H9 (cell line): ENCODE data around the gene COL27A1. TPM values are rescaled to one million over a fixed set of nuclear protein-coding genes. Genes with fewer than 3 reads are reported as not detected.

ENCODE experiments used
- DNase-seq: peaks from one replicate; pipeline ENCODE4 v3.0.0-alpha.2; 2017
- H2AFZ ChIP-seq: one replicate; pipeline ENCODE4 v1.6.1; 2013; ENCODE audit warnings: mild to moderate bottlenecking, low read length, control low read depth, moderate library complexity
- H2AK5ac ChIP-seq: 2 replicates; pipeline ENCODE4 v1.6.1; 2013; ENCODE audit warnings: low read length, control low read depth, mixed read lengths; ENCODE audit not compliant: insufficient read length
- H2BK120ac ChIP-seq: one replicate; pipeline ENCODE4 v1.6.1; 2013; ENCODE audit warnings: low read depth, mild to moderate bottlenecking, low read length, control low read depth, inconsistent platforms; ENCODE audit not compliant: poor library complexity, severe bottlenecking
- H2BK12ac ChIP-seq: 2 replicates; pipeline ENCODE4 v1.6.1; 2013; ENCODE audit warnings: low read length, control low read depth, mixed read lengths, low read depth; ENCODE audit not compliant: insufficient read length
- H2BK15ac ChIP-seq: 2 replicates; pipeline ENCODE4 v1.6.1; 2013; ENCODE audit warnings: low read depth, low read length, control low read depth
- H2BK20ac ChIP-seq: one replicate; pipeline ENCODE4 v1.6.1; 2013; ENCODE audit warnings: low read depth, mild to moderate bottlenecking, low read length, control low read depth, inconsistent platforms; ENCODE audit not compliant: poor library complexity, severe bottlenecking
- H2BK5ac ChIP-seq: 2 replicates; pipeline ENCODE4 v1.6.1; 2013; ENCODE audit warnings: low read length, control low read depth, mixed read lengths; ENCODE audit not compliant: insufficient read length
- H3K14ac ChIP-seq: 2 replicates; pipeline ENCODE4 v1.6.1; 2013; ENCODE audit warnings: low read length, control low read depth; ENCODE audit not compliant: insufficient read depth
- H3K18ac ChIP-seq: 2 replicates; pipeline ENCODE4 v1.6.1; 2013; ENCODE audit warnings: low read depth, mild to moderate bottlenecking, mixed read lengths, low read length, control low read depth; ENCODE audit not compliant: insufficient read length
- H3K23ac ChIP-seq: 2 replicates; pipeline ENCODE4 v1.6.1; 2013; ENCODE audit warnings: low read length, control low read depth, mixed read lengths, low read depth; ENCODE audit not compliant: insufficient read length
- H3K23me2 ChIP-seq: 2 replicates; pipeline ENCODE4 v1.6.1; 2013; ENCODE audit warnings: low read depth, mild to moderate bottlenecking, mixed read lengths, low read length, control low read depth; ENCODE audit not compliant: insufficient read length, poor library complexity, severe bottlenecking
- H3K27ac ChIP-seq: 2 replicates; pipeline ENCODE4 v1.5.1; 2013; ENCODE audit warnings: low read length, control low read depth, mixed read lengths, low read depth; ENCODE audit not compliant: insufficient read length
- H3K27me3 ChIP-seq: 2 replicates; pipeline ENCODE4 v1.6.1; 2013; ENCODE audit warnings: low read length, control low read depth, inconsistent platforms; ENCODE audit not compliant: insufficient read depth
- H3K4ac ChIP-seq: 2 replicates; pipeline ENCODE4 v1.6.1; 2013; ENCODE audit warnings: low read depth, mild to moderate bottlenecking, control low read depth, inconsistent platforms, low read length, moderate library complexity
- H3K4me1 ChIP-seq: 2 replicates; pipeline ENCODE4 v1.6.1; 2013; ENCODE audit warnings: low read length, control low read depth, inconsistent platforms; ENCODE audit not compliant: insufficient read depth
- H3K4me2 ChIP-seq: 2 replicates; pipeline ENCODE4 v1.6.1; 2013; ENCODE audit warnings: low read length, control low read depth, mixed read lengths; ENCODE audit not compliant: insufficient read length, insufficient read depth
- H3K56ac ChIP-seq: 2 replicates; pipeline ENCODE4 v1.6.1; 2013; ENCODE audit warnings: low read depth, mild to moderate bottlenecking, mixed read lengths, low read length, control low read depth; ENCODE audit not compliant: insufficient read length
- H3K79me1 ChIP-seq: 2 replicates; pipeline ENCODE4 v1.6.1; 2013; ENCODE audit warnings: low read depth, mild to moderate bottlenecking, moderate library complexity, low read length, control low read depth, inconsistent platforms; ENCODE audit not compliant: insufficient read depth, poor library complexity, severe bottlenecking
- H3K79me2 ChIP-seq: 2 replicates; pipeline ENCODE4 v1.6.1; 2013; ENCODE audit warnings: low read length, control low read depth, inconsistent platforms; ENCODE audit not compliant: insufficient read depth
- H3K9ac ChIP-seq: 2 replicates; pipeline ENCODE4 v1.6.1; 2013; ENCODE audit warnings: low read length, control low read depth, mixed read lengths; ENCODE audit not compliant: insufficient read length; ENCODE audit errors: extremely low read depth
- H3K9me3 ChIP-seq: one replicate; pipeline ENCODE4 v1.6.1; 2013; ENCODE audit warnings: low read depth, low read length, inconsistent platforms; ENCODE audit not compliant: control insufficient read depth
- H3T11ph ChIP-seq: one replicate; pipeline ENCODE4 v1.6.1; 2013; ENCODE audit warnings: mild to moderate bottlenecking, low read length, control low read depth, inconsistent platforms
- H4K20me1 ChIP-seq: one replicate; pipeline ENCODE4 v1.6.1; 2013; ENCODE audit not compliant: control insufficient read depth, insufficient read length, insufficient read depth
- H4K5ac ChIP-seq: 2 replicates; pipeline ENCODE4 v1.6.1; 2013; ENCODE audit warnings: low read depth, mild to moderate bottlenecking, mixed read lengths, low read length, control low read depth; ENCODE audit not compliant: insufficient read length
- H4K8ac ChIP-seq: replicated peaks from 2 replicates; pipeline ENCODE4 v1.6.1; 2013; ENCODE audit warnings: low read length, control low read depth, mixed read lengths, low read depth; ENCODE audit not compliant: insufficient read length
- H4K91ac ChIP-seq: 2 replicates; pipeline ENCODE4 v1.6.1; 2013; ENCODE audit warnings: low read depth, mild to moderate bottlenecking, moderate library complexity, mixed read lengths, low read length, control low read depth; ENCODE audit not compliant: insufficient read length
- H3K27ac Mint-ChIP-seq, 3 experiments: 2 replicates in 2 of 3; 3 replicates in 1 of 3; pipeline ENCODE4 v1.8.0; 2020 to 2021; ENCODE audit warnings: mixed read lengths in 3 of 3, mild to moderate bottlenecking in 1 of 3, moderate library complexity in 1 of 3
- H3K27me3 Mint-ChIP-seq: 2 replicates; pipeline ENCODE4 v1.8.0; 2021; ENCODE audit warnings: low read depth, mild to moderate bottlenecking, moderate library complexity, mixed read lengths
- H3K36me3 Mint-ChIP-seq, 3 experiments: 2 replicates in 2 of 3; 3 replicates in 1 of 3; pipeline ENCODE4 v1.8.0; 2020 to 2021; ENCODE audit warnings: low read depth in 3 of 3, mixed read lengths in 3 of 3; ENCODE audit not compliant: insufficient read depth in 1 of 3
- H3K4me1 Mint-ChIP-seq, 2 experiments: 2 replicates each; pipeline ENCODE4 v1.8.0; 2020; ENCODE audit warnings: mixed read lengths in 2 of 2
- H3K4me3 Mint-ChIP-seq, 2 experiments: 2 replicates in 1 of 2; 3 replicates in 1 of 2; pipeline ENCODE4 v1.8.0; 2020 to 2021; ENCODE audit warnings: mild to moderate bottlenecking in 2 of 2, mixed read lengths in 2 of 2, moderate library complexity in 1 of 2
- H3K9me3 Mint-ChIP-seq, 2 experiments: 2 replicates in 1 of 2; 3 replicates in 1 of 2; pipeline ENCODE4 v1.8.0; 2020; ENCODE audit warnings: mild to moderate bottlenecking in 2 of 2, mixed read lengths in 2 of 2, moderate library complexity in 1 of 2
- CTCF ChIP-seq: fragments of 200-600 bp; sonication (generic); conservative IDR thresholded peaks from 3 replicates; pipeline ENCODE4 v1.8.0; 2021; ENCODE audit warnings: antibody characterized with exemption, mild to moderate bottlenecking
- WGBS: extraction: QIAGEN DNeasy Blood & Tissue Kit; methylation state at CpG from one replicate; pipeline ENCODE4 v1.1.7; 2013; ENCODE audit warnings: missing lambda C conversion rate, low lambda C conversion rate, mixed read lengths; ENCODE audit not compliant: insufficient read length; ENCODE audit errors: extremely low coverage; 5-methylcytosine and 5-hydroxymethylcytosine counted together
- total RNA-seq: library from RNA; stranded (reverse); gene quantifications from 2 replicates; pipeline ENCODE4 v1.2.1, GENCODE V29; 2021

Gene COL27A1
- total RNA-seq, 1 experiment from 2014 or later = 17.9 TPM

GRCh38 chr9:114120192-114121014 lies 34.9 kb upstream of the COL27A1 start:
- H2BK120ac ChIP-seq = no peak overlapping the region
- H2BK20ac ChIP-seq = no peak overlapping the region
- H2BK15ac ChIP-seq = no peak overlapping the region
- no peaks in the 10 kb centered on the region for H4K20me1 ChIP-seq
- H3K23ac ChIP-seq = no peak overlapping the region
- H3K27me3 ChIP-seq = no peaks in the 10 kb centered on the region
- no peak for DNase-seq
- TF ChIP-seq CTCF = no peak
- no peak overlapping the region for H4K5ac ChIP-seq
- H4K91ac ChIP-seq = no peak overlapping the region
- H3K56ac ChIP-seq = no peak overlapping the region
- WGBS = no CpG with 5 or more reads among the region's 4 CpGs
- Mint-ChIP-seq H3K36me3 (no peaks in the 10 kb centered on the region), H3K4me1 (peaks cover 5 to 30% of the 10 kb centered on the region in 2 experiments), H3K4me3 (no peak overlapping the region), H3K27ac (no peak overlapping the region), H3K27me3 (peaks cover 21% of the 10 kb centered on the region), H3K9me3 (no peaks in the 10 kb centered on the region)
- H3K23me2 ChIP-seq = no peaks in the 10 kb centered on the region
- no peaks in the 10 kb centered on the region for H3K79me1 ChIP-seq
- H3K14ac ChIP-seq = no peak overlapping the region
- no peak overlapping the region for H3K27ac ChIP-seq
- H2BK12ac ChIP-seq = no peak overlapping the region
- no peak overlapping the region for H2BK5ac ChIP-seq
- no peak overlapping the region for H3K4ac ChIP-seq
- no peak overlapping the region for H3T11ph ChIP-seq
- no peaks in the 10 kb centered on the region for H3K4me1 ChIP-seq
- no peaks in the 10 kb centered on the region for H3K79me2 ChIP-seq
- H3K18ac ChIP-seq = no peak overlapping the region
- H3K9ac ChIP-seq = no peak overlapping the region
- no peaks in the 10 kb centered on the region for H3K9me3 ChIP-seq
- no peak overlapping the region for H3K4me2 ChIP-seq
- H2AFZ ChIP-seq = no peak overlapping the region
- no peak overlapping the region for H2AK5ac ChIP-seq
- H4K8ac ChIP-seq = no peak overlapping the region
